T-helper 2 cell (primary cell): ENCODE data around the gene FRG2C.
"Not testable (repeated sequence)": the region's sequence is repeated elsewhere in the genome, so short reads cannot be mapped to it uniquely, and the experiment has no call there.

Source experiments
- DNase-seq, 5 experiments: peaks; one replicate each; pipeline versions ENCODE4 v3.0.0 to v3.0.0-alpha.2; 2012 to 2022
- total RNA-seq, 2 donors: gene quantifications; one replicate each; lab custom pipeline; 2026; lab: John Stamatoyannopoulos, UW

FRG2C gene
- 0 reads per million in 2 donors for total RNA-seq

- DNase-seq, result not testable (repeated sequence)
Observed at GRCh38 chr3:75664028-75664427, at the start of gene FRG2C. FRG2C (plus strand) TSS chr3:75664328; CDS start chr3:75664380, 52 bp downstream.

GRCh38 chr3:75618666-75619305, 45.3 kb upstream of the FRG2C start:
- DNase-seq, result not testable (repeated sequence)

GRCh38 chr3:75619481-75620031, 44.6 kb upstream of the FRG2C start:
- not testable (repeated sequence) for DNase-seq

GRCh38 chr3:75621772-75622171, 42.4 kb upstream of the FRG2C start:
- not testable (repeated sequence) for DNase-seq

- DNase-seq, result not testable (repeated sequence)
Observed at GRCh38 chr3:75623656-75624055, 40.5 kb upstream of the FRG2C start.

GRCh38 chr3:75630887-75631535, 33.1 kb upstream of the FRG2C start:
- DNase-seq, result not testable (repeated sequence)

GRCh38 chr3:75631541-75631940, 32.6 kb upstream of the FRG2C start:
- DNase-seq, result no peak

- DNase-seq, result not testable (repeated sequence)
Observed at GRCh38 chr3:75638947-75639346, 25.2 kb upstream of the FRG2C start.

GRCh38 chr3:75641107-75641517, 23.0 kb upstream of the FRG2C start:
- peak in 1 of 5 experiments; percentile 69 for DNase-seq

GRCh38 chr3:75643031-75643800, 20.9 kb upstream of the FRG2C start:
- DNase-seq, result peak in 1 of 5 experiments; percentile 32

GRCh38 chr3:75645548-75645947, 18.6 kb upstream of the FRG2C start:
- DNase-seq, result not testable (repeated sequence)

GRCh38 chr3:75650191-75650590, 13.9 kb upstream of the FRG2C start:
- DNase-seq, result no peak

GRCh38 chr3:75655101-75655904, 8.8 kb upstream of the FRG2C start:
- DNase-seq, result not testable (repeated sequence)

GRCh38 chr3:75655956-75656355, 8.2 kb upstream of the FRG2C start:
- DNase-seq, result not testable (repeated sequence)

- not testable (repeated sequence) for DNase-seq
Observed at GRCh38 chr3:75658411-75659107, 5.6 kb upstream of the FRG2C start.

GRCh38 chr3:75659108-75659433, 5.1 kb upstream of the FRG2C start:
- DNase-seq, result not testable (repeated sequence)

GRCh38 chr3:75665626-75666025, 1.5 kb downstream of the FRG2C start:
- not testable (repeated sequence) for DNase-seq

GRCh38 chr3:75667757-75668701, 3.9 kb downstream of the FRG2C start:
- not testable (repeated sequence) for DNase-seq

- peak in 4 of 5 experiments; percentile 19 to 63 (median 54) for DNase-seq
Observed at GRCh38 chr3:75668759-75669347, 4.7 kb downstream of the FRG2C start.
